HEK293T (cell line): Measurements from ENCODE around the gene NDUFA13.

Experiments
- ARNT ChIP-seq: fragments of 450-650 bp; IDR thresholded peaks from 2 replicates; pipeline ENCODE4 v1.6.1; 2017; ENCODE audit warnings: mild to moderate bottlenecking
- BHLHE40 ChIP-seq: fragments of 450-650 bp; IDR thresholded peaks from 2 replicates; pipeline ENCODE4 v1.6.1; 2016; ENCODE audit warnings: mild to moderate bottlenecking, moderate library complexity, borderline replicate concordance
- CTBP1 ChIP-seq: fragments of 450-650 bp; IDR thresholded peaks from 2 replicates; pipeline ENCODE4 v1.6.1; 2016; ENCODE audit warnings: borderline replicate concordance
- ELF4 ChIP-seq: fragments of 450-650 bp; IDR thresholded peaks from 2 replicates; pipeline ENCODE4 v1.6.1; 2017; ENCODE audit warnings: antibody characterized with exemption
- FOXA1 ChIP-seq: fragments of 450-650 bp; IDR thresholded peaks from 2 replicates; pipeline ENCODE4 v1.6.1; 2016; ENCODE audit warnings: mild to moderate bottlenecking
- FOXK2 ChIP-seq: fragments of 450-650 bp; IDR thresholded peaks from 2 replicates; pipeline ENCODE4 v1.6.1; 2016; ENCODE audit warnings: mild to moderate bottlenecking
- FOXM1 ChIP-seq: fragments of 450-650 bp; IDR thresholded peaks from 2 replicates; pipeline ENCODE4 v1.6.1; 2017; ENCODE audit warnings: mild to moderate bottlenecking, borderline replicate concordance
- L3MBTL2 ChIP-seq: fragments of 450-650 bp; conservative IDR thresholded peaks from 2 replicates; pipeline ENCODE4 v1.6.1; 2016; ENCODE audit warnings: mild to moderate bottlenecking
- NFRKB ChIP-seq: fragments of 450-650 bp; IDR thresholded peaks from 2 replicates; pipeline ENCODE4 v1.6.1; 2016; ENCODE audit warnings: mild to moderate bottlenecking, moderate library complexity
- PKNOX1 ChIP-seq: fragments of 450-650 bp; IDR thresholded peaks from 2 replicates; pipeline ENCODE4 v1.6.1; 2016
- SP1 ChIP-seq: fragments of 450-650 bp; IDR thresholded peaks from 2 replicates; pipeline ENCODE4 v1.6.1; 2017
- SUZ12 ChIP-seq: fragments of 450-650 bp; IDR thresholded peaks from 2 replicates; pipeline ENCODE4 v1.6.1; 2016; ENCODE audit warnings: mild to moderate bottlenecking
- TARDBP ChIP-seq: fragments of 450-650 bp; IDR thresholded peaks from 2 replicates; pipeline ENCODE4 v1.6.1; 2016
- ZNF384 ChIP-seq: fragments of 450-650 bp; IDR thresholded peaks from 2 replicates; pipeline ENCODE4 v1.6.1; 2016

- TF ChIP-seq SUZ12 (no peak), BHLHE40 (no peak), PKNOX1 (no peak), FOXM1 (no peak), FOXA1 (no peak), ZNF384 (no peak), ELF4 (no peak), NFRKB (no peak), FOXK2 (no peak), SP1 (no peak), TARDBP (no peak), CTBP1 (no peak), ARNT (no peak), L3MBTL2 (no peak)
These were observed 9.4 kb upstream of the NDUFA13 start for GRCh38 chr19:19506592-19506991.
